ENCODE data around the gene VWC2L.

Gene VWC2L

DNA sequence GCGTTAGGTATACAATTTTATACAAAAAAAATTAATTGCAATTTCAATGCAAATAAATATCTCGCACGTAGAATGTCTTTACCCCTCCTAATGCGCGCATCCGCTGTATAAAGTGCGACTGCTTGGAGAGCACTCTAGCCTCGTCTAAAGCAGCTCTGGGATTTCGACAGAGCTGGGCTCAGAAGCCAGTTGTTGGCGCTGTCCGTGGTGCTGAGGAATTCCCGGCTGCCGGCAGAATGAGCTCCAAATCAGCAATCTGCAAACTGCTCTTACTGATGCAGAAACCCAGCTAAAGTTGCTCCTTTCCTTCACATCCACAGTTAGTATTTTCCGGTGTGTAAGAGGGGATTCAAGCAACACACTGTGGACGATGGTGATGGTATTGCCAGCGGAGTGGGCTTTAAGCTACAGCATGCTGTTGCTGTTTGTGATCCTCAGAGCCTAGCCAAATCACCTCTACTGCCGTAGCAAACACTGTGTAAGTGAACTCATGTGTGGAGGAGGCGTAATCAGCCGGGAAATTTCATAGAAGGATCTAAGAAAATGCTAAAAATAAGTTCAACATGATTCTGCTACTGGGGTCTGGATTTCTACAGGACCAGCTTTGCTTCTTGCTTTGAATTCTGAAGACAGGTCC is at the start of gene VWC2L:
VWC2L (plus strand) TSS at position 137 of the 637 bp plus-strand sequence. CDS start 3,140 bp downstream, outside the sequence.
- no peak within 1 kb of the TSS for H3K27ac ChIP-seq
- peak; percentile 40 for DNase-seq
- H3K9me3 ChIP-seq (ENCODE audit: severe bottlenecking): no peaks in the 10 kb centered on the region
- H3K27me3 ChIP-seq (ENCODE audit: insufficient read depth, low read depth, severe bottlenecking): no peaks in the 10 kb centered on the region
- H3K4me3 ChIP-seq (ENCODE audit: low read depth, low read length): peak within 1 kb of the TSS; percentile 26
- TF ChIP-seq, protein P1, sequence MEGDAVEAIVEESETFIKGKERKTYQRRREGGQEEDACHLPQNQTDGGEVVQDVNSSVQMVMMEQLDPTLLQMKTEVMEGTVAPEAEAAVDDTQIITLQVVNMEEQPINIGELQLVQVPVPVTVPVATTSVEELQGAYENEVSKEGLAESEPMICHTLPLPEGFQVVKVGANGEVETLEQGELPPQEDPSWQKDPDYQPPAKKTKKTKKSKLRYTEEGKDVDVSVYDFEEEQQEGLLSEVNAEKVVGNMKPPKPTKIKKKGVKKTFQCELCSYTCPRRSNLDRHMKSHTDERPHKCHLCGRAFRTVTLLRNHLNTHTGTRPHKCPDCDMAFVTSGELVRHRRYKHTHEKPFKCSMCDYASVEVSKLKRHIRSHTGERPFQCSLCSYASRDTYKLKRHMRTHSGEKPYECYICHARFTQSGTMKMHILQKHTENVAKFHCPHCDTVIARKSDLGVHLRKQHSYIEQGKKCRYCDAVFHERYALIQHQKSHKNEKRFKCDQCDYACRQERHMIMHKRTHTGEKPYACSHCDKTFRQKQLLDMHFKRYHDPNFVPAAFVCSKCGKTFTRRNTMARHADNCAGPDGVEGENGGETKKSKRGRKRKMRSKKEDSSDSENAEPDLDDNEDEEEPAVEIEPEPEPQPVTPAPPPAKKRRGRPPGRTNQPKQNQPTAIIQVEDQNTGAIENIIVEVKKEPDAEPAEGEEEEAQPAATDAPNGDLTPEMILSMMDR (IDR thresholded peaks at IDR 0.05; ENCODE audit: low read depth, low read length): 0 out of 2 replicates have a peak, but pooled peaks have one; percentile 15
- H3K36me3 ChIP-seq: no peaks in the 10 kb centered on the region

DNA sequence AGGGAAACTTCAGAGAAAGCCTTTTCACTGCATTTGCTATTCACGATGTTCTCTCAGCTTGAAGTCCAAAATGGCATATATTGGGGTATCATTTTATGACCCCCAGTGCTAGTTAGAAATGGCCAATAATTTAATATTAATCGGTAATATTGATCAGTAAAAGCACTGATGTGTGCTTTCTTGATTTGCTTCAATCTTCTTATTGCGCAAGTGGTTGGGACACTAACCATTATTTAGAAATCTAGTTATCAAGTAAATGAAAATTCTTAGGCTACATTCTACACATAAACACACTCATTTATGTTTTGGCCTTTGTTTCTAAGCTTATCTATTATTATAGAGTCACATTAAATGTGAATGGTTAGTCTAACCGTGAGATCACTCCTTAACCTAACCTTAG is 49.7 kb upstream of the VWC2L start:
- no peaks in the 10 kb centered on the region for H3K36me3 ChIP-seq
- no peak overlapping the region for H3K4me3 ChIP-seq (ENCODE audit: low read depth, low read length)
- no peak for DNase-seq
- H3K27me3 ChIP-seq (ENCODE audit: insufficient read depth, low read depth, severe bottlenecking): no peaks in the 10 kb centered on the region
- TF ChIP-seq, protein P1 (IDR thresholded peaks at IDR 0.05; ENCODE audit: low read depth, low read length): no peak
- peaks cover 8% of the 10 kb centered on the region for H3K9me3 ChIP-seq (ENCODE audit: severe bottlenecking)
- H3K27ac ChIP-seq: no peak overlapping the region

DNA sequence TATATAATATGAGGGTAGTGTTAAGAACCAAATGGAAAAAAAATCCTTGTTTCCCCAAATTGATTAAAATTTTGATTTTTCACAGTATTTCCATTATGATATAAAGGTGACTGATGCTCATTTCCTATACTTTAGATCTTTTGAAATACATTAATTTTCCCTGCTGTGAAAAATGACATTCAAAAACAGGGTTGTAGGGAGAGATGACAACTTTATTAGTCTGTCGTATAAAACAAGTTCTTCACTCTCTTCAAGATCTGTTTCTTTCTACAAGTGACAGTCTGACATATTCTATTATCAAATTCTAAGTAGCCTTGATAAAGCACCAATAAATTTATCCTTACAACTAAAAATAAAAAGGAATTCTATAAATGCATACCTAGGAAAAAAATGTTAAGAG is 45.3 kb upstream of the VWC2L start:
- Histone ChIP-seq H3K27ac (no peak overlapping the region), H3K36me3 (no peaks in the 10 kb centered on the region), H3K9me3 (ENCODE audit: severe bottlenecking) (no peaks in the 10 kb centered on the region), H3K27me3 (ENCODE audit: insufficient read depth, low read depth, severe bottlenecking) (no peaks in the 10 kb centered on the region), H3K4me3 (ENCODE audit: low read depth, low read length) (no peak overlapping the region)
- DNase-seq: no peak
- TF ChIP-seq, protein P1 (IDR thresholded peaks at IDR 0.05; ENCODE audit: low read depth, low read length): no peak

DNA sequence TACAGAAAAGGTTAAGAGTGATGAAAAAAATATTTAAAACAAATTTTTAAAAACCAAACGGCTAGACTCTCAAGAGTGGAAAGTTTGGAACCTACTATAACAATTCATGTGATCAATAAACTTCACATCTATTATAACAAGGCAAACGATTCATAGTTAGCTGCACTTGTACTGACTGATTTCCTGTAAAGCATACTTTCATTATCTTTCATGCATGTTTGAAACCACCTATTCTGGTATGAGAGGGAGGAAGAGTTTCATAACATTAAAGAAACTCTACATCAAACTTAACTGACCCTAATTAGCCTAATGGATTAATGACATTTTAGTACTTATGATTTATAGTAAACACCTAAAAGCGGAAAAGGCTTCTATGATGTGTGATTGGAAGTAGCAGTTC is 43.7 kb upstream of the VWC2L start:
- TF ChIP-seq, protein P1 (IDR thresholded peaks at IDR 0.05; ENCODE audit: low read depth, low read length): no peak
- H3K27ac ChIP-seq: no peak overlapping the region
- no peaks in the 10 kb centered on the region for H3K36me3 ChIP-seq
- no peak for DNase-seq
- H3K9me3 ChIP-seq (ENCODE audit: severe bottlenecking): no peaks in the 10 kb centered on the region
- no peak overlapping the region for H3K4me3 ChIP-seq (ENCODE audit: low read depth, low read length)
- no peaks in the 10 kb centered on the region for H3K27me3 ChIP-seq (ENCODE audit: insufficient read depth, low read depth, severe bottlenecking)

DNA sequence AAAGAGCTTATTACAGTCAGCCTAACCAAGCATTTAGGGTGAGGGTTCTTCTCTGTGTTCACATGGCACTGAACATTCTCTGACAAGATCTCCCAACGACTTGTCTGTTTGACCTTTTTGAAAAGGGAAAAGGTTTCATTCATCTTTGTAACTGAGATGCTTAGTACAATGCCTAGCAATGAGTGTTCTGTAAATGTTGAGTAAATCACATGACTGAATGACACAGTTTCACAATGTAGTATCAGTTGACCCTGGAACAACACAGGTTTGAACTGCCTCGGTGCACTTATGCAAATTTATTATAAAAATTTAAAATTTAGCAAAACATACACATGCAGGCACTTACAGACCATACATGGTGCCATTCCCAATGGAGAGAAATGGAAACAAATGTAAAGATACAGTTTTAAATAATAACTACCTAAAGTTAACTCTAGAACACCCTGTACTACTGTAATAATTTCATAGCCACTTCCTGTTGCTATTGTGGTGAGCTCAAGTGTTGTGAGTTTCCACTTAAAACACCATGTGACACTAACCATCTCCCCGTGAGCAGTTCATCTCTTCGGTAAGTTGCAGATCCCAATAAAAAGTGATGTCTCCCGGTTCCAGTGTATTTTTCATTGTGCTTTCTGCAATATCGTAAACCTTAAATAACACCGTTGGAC is 34.1 kb upstream of the VWC2L start:
- no peak overlapping the region for H3K27ac ChIP-seq
- no peak for DNase-seq
- H3K27me3 ChIP-seq (ENCODE audit: insufficient read depth, low read depth, severe bottlenecking): no peaks in the 10 kb centered on the region
- H3K4me3 ChIP-seq (ENCODE audit: low read depth, low read length): no peak overlapping the region
- no peaks in the 10 kb centered on the region for H3K9me3 ChIP-seq (ENCODE audit: severe bottlenecking)
- TF ChIP-seq, protein P1 (IDR thresholded peaks at IDR 0.05; ENCODE audit: low read depth, low read length): no peak
- no peaks in the 10 kb centered on the region for H3K36me3 ChIP-seq

Measured in WERI-Rb-1 (cell line).